ENCODE results near the gene PRSS37. TPM values are rescaled to one million over a fixed set of nuclear protein-coding genes. Genes with fewer than 3 reads are reported as not detected.

Gene PRSS37
- not detected in 2 replicates for total RNA-seq

GRCh38 chr7:141841385-141841784 lies at the start of gene PRSS37:
TSS of gene PRSS37 (minus strand) at chr7:141841485. CDS start at chr7:141841049, 436 bp downstream.

GRCh38 chr7:141789917-141790316 lies 51.4 kb downstream of the PRSS37 start, which contains the start of gene TAS2R5:
TSS of gene TAS2R5 (plus strand) at chr7:141790217. CDS start at chr7:141790362, 145 bp downstream.

Other genes with a start within 250 kb of the PRSS37 start
- 5.4 and 6.5 TPM in 2 replicates for gene DENND11, start 139.3 kb downstream of the PRSS37 start, total RNA-seq
- gene WEE2, start 133.1 kb downstream of the PRSS37 start, total RNA-seq = not detected in 2 replicates
- gene SSBP1, start 103.1 kb downstream of the PRSS37 start, total RNA-seq = 98.1 and 140 TPM in 2 replicates
- gene TAS2R3, start 77.4 kb downstream of the PRSS37 start, total RNA-seq = 0.25 TPM in 1 of 2 replicates, not detected in the other
- gene TAS2R4, start 64.8 kb downstream of the PRSS37 start, total RNA-seq = 0.25 TPM in 1 of 2 replicates, not detected in the other
- gene TAS2R5, start 51.3 kb downstream of the PRSS37 start, total RNA-seq = 1.1 TPM in 1 of 2 replicates, not detected in the other
- not detected in 2 replicates for gene OR9A4, start 74.9 kb upstream of the PRSS37 start, total RNA-seq
- not detected in 2 replicates for gene CLEC5A, start 105.5 kb upstream of the PRSS37 start, total RNA-seq
- not detected in 2 replicates for gene TAS2R38, start 132.3 kb upstream of the PRSS37 start, total RNA-seq
- under 0.01 and 0.13 TPM in 2 replicates for gene MGAM, start 154.4 kb upstream of the PRSS37 start, total RNA-seq